HK-2 (cell line): Measurements from ENCODE around the gene TPCN2.
"Not testable (repeated sequence)": the region's sequence is repeated elsewhere in the genome, so short reads cannot be mapped to it uniquely, and the experiment has no call there.

Source experiments
- DNase-seq: peaks from one replicate; pipeline ENCODE4 v3.0.0-alpha.2; 2018; ENCODE audit not compliant: unreplicated experiment

Gene TPCN2

GRCh38 chr11:69127884-69128283 is 79.2 kb downstream of the TPCN2 start:
- no peak for DNase-seq

GRCh38 chr11:69129053-69129452 is 80.3 kb downstream of the TPCN2 start:
- DNase-seq: no peak

- DNase-seq: no peak
Observed at GRCh38 chr11:69129647-69130046, 80.9 kb downstream of the TPCN2 start.

GRCh38 chr11:69130654-69131053 is 81.9 kb downstream of the TPCN2 start:
- DNase-seq: no peak

- no peak for DNase-seq
Observed at GRCh38 chr11:69131121-69131566, 82.4 kb downstream of the TPCN2 start.

GRCh38 chr11:69131644-69132300 is 83.0 kb downstream of the TPCN2 start:
- DNase-seq: peak; percentile 67

GRCh38 chr11:69132301-69132670 is 83.6 kb downstream of the TPCN2 start:
- DNase-seq: no peak

GRCh38 chr11:69133251-69133650 is 84.5 kb downstream of the TPCN2 start:
- DNase-seq: no peak

GRCh38 chr11:69134182-69134581 is 85.5 kb downstream of the TPCN2 start:
- DNase-seq: not testable (repeated sequence)

- DNase-seq: no peak
Observed at GRCh38 chr11:69134957-69135356, 86.2 kb downstream of the TPCN2 start.

- DNase-seq: no peak
Observed at GRCh38 chr11:69135420-69136363, 87.0 kb downstream of the TPCN2 start.

- no peak for DNase-seq
Observed at GRCh38 chr11:69136471-69136870, 87.7 kb downstream of the TPCN2 start.

- DNase-seq: no peak
Observed at GRCh38 chr11:69137151-69137844, 88.6 kb downstream of the TPCN2 start.

- no peak for DNase-seq
Observed at GRCh38 chr11:69138265-69138664, 89.5 kb downstream of the TPCN2 start.

- DNase-seq: not testable (repeated sequence)
Observed at GRCh38 chr11:69140161-69140560, 91.4 kb downstream of the TPCN2 start.

- no peak for DNase-seq
Observed at GRCh38 chr11:69140635-69141034, 91.9 kb downstream of the TPCN2 start.

GRCh38 chr11:69141742-69142141 is 93.0 kb downstream of the TPCN2 start:
- no peak for DNase-seq

GRCh38 chr11:69142895-69143294 is 94.2 kb downstream of the TPCN2 start:
- DNase-seq: no peak

- DNase-seq: no peak
Observed at GRCh38 chr11:69144316-69145049, 95.8 kb downstream of the TPCN2 start.

GRCh38 chr11:69145050-69145380 is 96.3 kb downstream of the TPCN2 start:
- DNase-seq: no peak

- DNase-seq: no peak
Observed at GRCh38 chr11:69148377-69148762, 99.6 kb downstream of the TPCN2 start.

GRCh38 chr11:69148806-69149205 is 100.1 kb downstream of the TPCN2 start:
- DNase-seq: no peak
